Measurements from ENCODE around the gene URB2.
A peak's percentile ranks its signal among the peaks of the same experiment; 100 is the strongest.
"Not testable (repeated sequence)": the region's sequence is repeated elsewhere in the genome, so short reads cannot be mapped to it uniquely, and the experiment has no call there.

The URB2 gene

DNA sequence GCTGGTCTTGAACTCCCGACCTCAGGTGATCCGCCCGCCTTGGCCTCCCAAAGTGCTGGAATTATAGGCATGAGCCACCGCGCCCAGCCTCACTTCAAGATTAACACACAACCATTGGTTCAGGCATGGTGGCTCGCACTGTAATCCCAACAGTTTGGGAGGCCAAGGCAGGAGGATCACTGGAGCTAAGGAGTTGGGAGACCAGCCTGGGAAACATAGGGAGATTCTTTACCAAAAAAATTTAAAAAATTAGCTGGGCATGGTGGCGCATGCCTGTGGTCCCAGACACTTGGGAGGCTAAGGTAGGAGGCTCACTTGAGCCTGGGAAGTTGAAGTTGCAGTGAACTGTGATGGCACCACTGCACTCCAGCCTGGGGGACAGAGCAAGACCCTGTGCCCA lies 30.2 kb upstream of the URB2 start:
- not testable (repeated sequence) for H3K4me3 ChIP-seq (ENCODE audit: low read length); H3K27me3 ChIP-seq (ENCODE audit: control insufficient read depth, insufficient read depth, low read length); H3K9me3 ChIP-seq (replicated peaks; ENCODE audit: low read length); H3K4me2 ChIP-seq (ENCODE audit: low read length); H3K9ac ChIP-seq (ENCODE audit: low read depth, low read length)
- H3K36me3 ChIP-seq (ENCODE audit: insufficient read depth, low read length) = peaks cover 30% of the 10 kb centered on the region
- peaks cover 19% of the 10 kb centered on the region for H3K4me1 ChIP-seq (ENCODE audit: control insufficient read depth, insufficient read depth, low read length)

DNA sequence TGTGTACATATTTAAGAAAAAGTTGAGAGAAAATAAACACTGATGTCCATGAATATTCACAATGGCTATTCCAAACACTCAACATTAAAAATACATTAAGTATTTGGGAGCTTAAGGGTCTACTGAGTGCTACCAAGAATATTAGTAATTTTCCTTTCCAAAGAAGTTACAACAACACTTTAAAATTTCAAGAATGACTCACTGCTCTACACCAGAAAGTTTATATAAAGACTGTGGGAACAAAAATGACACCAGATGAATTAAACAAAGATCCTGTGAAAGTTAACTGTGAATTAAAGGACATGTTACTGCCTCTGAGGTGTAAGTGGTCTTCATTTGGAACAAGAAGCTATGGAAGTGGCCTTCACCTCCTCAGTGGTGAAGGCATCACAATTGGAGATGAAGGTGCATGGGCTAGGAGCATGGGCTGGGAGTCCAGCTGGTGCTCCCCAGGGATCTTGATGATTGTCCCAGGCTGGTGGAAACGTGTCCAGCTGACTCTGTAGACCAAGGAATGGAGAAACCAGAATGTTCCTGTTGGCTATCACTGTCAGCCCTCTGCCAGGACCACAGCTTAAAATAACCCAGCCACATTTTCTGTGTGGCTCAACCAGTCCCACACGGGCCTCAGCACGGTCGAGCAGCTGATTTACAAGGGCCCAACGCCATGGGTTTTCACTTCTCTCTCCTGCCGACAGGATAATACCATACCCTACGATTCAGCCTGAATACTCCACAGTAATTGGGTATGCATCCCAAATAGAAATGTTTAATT lies 28.9 kb upstream of the URB2 start:
- H3K9me3 ChIP-seq (replicated peaks; ENCODE audit: low read length) = no peaks in the 10 kb centered on the region
- H3K4me1 ChIP-seq (ENCODE audit: control insufficient read depth, insufficient read depth, low read length) = peaks cover 19% of the 10 kb centered on the region
- H3K36me3 ChIP-seq (ENCODE audit: insufficient read depth, low read length) = peaks cover 32% of the 10 kb centered on the region
- no peak overlapping the region for H3K4me3 ChIP-seq (ENCODE audit: low read length)
- H3K27me3 ChIP-seq (ENCODE audit: control insufficient read depth, insufficient read depth, low read length) = no peaks in the 10 kb centered on the region
- peak overlapping the region; percentile 50 for H3K4me2 ChIP-seq (ENCODE audit: low read length)
- peak overlapping the region; percentile 8 for H3K9ac ChIP-seq (ENCODE audit: low read depth, low read length)

GRCh38 chr1:229597877-229598276 lies 28.2 kb upstream of the URB2 start:
- H3K36me3 ChIP-seq (ENCODE audit: insufficient read depth, low read length) = peaks cover 39% of the 10 kb centered on the region

DNA sequence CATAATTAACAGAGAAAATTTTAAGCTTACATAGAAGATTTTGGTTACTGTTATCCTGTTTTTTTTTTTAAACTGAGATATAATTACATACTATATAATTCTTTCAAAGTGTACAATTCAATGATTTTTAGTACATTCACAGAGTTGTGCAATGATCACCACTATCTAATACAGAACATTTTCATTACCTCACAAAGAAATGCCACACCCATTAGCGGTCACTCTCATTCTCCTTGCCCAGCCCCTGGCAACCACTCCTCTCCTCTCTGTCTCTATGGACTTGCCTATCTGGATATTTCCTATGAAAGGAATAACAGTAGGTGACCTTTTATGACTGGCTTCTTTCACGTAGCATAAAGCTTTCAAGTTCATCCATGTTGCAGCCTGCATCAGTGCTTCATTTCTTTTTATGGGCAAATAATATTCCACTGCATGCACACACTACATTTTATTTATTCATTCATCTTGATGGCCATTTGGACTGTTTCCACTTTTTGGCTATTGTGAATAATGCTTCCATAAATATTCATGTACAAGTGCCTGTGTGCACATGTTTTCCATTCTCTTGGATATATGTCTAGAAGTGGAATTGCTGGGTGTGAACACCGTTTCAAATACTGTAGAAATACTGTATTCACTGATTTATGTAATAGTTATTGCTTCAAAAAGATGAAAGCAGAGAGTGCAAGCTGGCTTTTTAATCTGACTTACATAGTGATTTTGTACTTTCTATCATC lies 26.7 kb upstream of the URB2 start:
- Histone ChIP-seq H3K9me3 (replicated peaks; ENCODE audit: low read length) (no peaks in the 10 kb centered on the region), H3K9ac (ENCODE audit: low read depth, low read length) (no peak overlapping the region), H3K4me1 (ENCODE audit: control insufficient read depth, insufficient read depth, low read length) (peaks cover 19% of the 10 kb centered on the region), H3K36me3 (ENCODE audit: insufficient read depth, low read length) (peaks cover 38% of the 10 kb centered on the region), H3K4me3 (ENCODE audit: low read length) (no peak overlapping the region), H3K27me3 (ENCODE audit: control insufficient read depth, insufficient read depth, low read length) (no peaks in the 10 kb centered on the region), H3K4me2 (ENCODE audit: low read length) (no peak overlapping the region)

More at GRCh38 chr1:229597877-229598276, 28.2 kb upstream of the URB2 start:
- peaks cover 19% of the 10 kb centered on the region for H3K4me1 ChIP-seq (ENCODE audit: control insufficient read depth, insufficient read depth, low read length)
- peak overlapping the region; percentile 8 for H3K9ac ChIP-seq (ENCODE audit: low read depth, low read length)
- H3K4me2 ChIP-seq (ENCODE audit: low read length) = peak overlapping the region; percentile 50
- H3K4me3 ChIP-seq (ENCODE audit: low read length) = no peak overlapping the region
- no peaks in the 10 kb centered on the region for H3K9me3 ChIP-seq (replicated peaks; ENCODE audit: low read length)
- H3K27me3 ChIP-seq (ENCODE audit: control insufficient read depth, insufficient read depth, low read length) = no peaks in the 10 kb centered on the region

GRCh38 chr1:229600229-229600628 lies 25.8 kb upstream of the URB2 start:
- Histone ChIP-seq H3K9me3 (replicated peaks; ENCODE audit: low read length) (no peaks in the 10 kb centered on the region), H3K4me1 (ENCODE audit: control insufficient read depth, insufficient read depth, low read length) (peaks cover 19% of the 10 kb centered on the region), H3K4me3 (ENCODE audit: low read length) (no peak overlapping the region), H3K9ac (ENCODE audit: low read depth, low read length) (no peak overlapping the region), H3K36me3 (ENCODE audit: insufficient read depth, low read length) (peaks cover 38% of the 10 kb centered on the region), H3K27me3 (ENCODE audit: control insufficient read depth, insufficient read depth, low read length) (no peaks in the 10 kb centered on the region), H3K4me2 (ENCODE audit: low read length) (no peak overlapping the region)

- Histone ChIP-seq H3K9me3 (replicated peaks; ENCODE audit: low read length) (no peaks in the 10 kb centered on the region), H3K36me3 (ENCODE audit: insufficient read depth, low read length) (peaks cover 64% of the 10 kb centered on the region)
Observed at GRCh38 chr1:229603371-229604005, 22.6 kb upstream of the URB2 start.

GRCh38 chr1:229607370-229607769 lies 18.7 kb upstream of the URB2 start:
- no peaks in the 10 kb centered on the region for H3K27me3 ChIP-seq (ENCODE audit: control insufficient read depth, insufficient read depth, low read length)

More at GRCh38 chr1:229603371-229604005, 22.6 kb upstream of the URB2 start:
- Histone ChIP-seq H3K9ac (ENCODE audit: low read depth, low read length) (no peak overlapping the region), H3K27me3 (ENCODE audit: control insufficient read depth, insufficient read depth, low read length) (no peaks in the 10 kb centered on the region), H3K4me1 (ENCODE audit: control insufficient read depth, insufficient read depth, low read length) (no peaks in the 10 kb centered on the region), H3K4me2 (ENCODE audit: low read length) (no peak overlapping the region), H3K4me3 (ENCODE audit: low read length) (no peak overlapping the region)

DNA sequence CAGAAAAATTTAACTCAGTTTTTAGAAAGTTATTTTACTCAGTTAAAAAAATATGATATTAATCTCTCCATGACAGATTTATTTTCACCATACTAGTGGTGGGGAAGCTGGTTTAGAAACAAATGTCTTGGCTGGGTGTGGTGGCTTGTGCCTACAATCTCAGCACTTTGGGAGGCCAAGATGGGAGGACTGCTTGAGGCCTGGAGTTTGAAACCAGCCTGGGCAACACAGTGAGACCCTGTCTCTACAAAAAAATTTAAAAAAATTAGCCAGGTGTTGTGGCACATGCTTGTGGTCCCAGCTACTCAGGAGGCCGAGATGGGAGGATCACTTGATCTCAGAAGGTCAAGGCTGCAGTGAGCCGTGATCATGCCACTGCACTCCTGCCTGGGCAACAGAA lies 17.5 kb upstream of the URB2 start:
- Histone ChIP-seq H3K9me3 (replicated peaks; ENCODE audit: low read length) (no peaks in the 10 kb centered on the region), H3K4me1 (ENCODE audit: control insufficient read depth, insufficient read depth, low read length) (no peaks in the 10 kb centered on the region), H3K27me3 (ENCODE audit: control insufficient read depth, insufficient read depth, low read length) (no peaks in the 10 kb centered on the region), H3K4me3 (ENCODE audit: low read length) (no peak overlapping the region), H3K4me2 (ENCODE audit: low read length) (no peak overlapping the region), H3K9ac (ENCODE audit: low read depth, low read length) (no peak overlapping the region), H3K36me3 (ENCODE audit: insufficient read depth, low read length) (peaks cover 88% of the 10 kb centered on the region)

More at GRCh38 chr1:229607370-229607769, 18.7 kb upstream of the URB2 start:
- H3K36me3 ChIP-seq (ENCODE audit: insufficient read depth, low read length) = peaks cover 85% of the 10 kb centered on the region
- no peak overlapping the region for H3K4me3 ChIP-seq (ENCODE audit: low read length)
- H3K4me2 ChIP-seq (ENCODE audit: low read length) = no peak overlapping the region
- no peaks in the 10 kb centered on the region for H3K9me3 ChIP-seq (replicated peaks; ENCODE audit: low read length)
- H3K4me1 ChIP-seq (ENCODE audit: control insufficient read depth, insufficient read depth, low read length) = no peaks in the 10 kb centered on the region
- H3K9ac ChIP-seq (ENCODE audit: low read depth, low read length) = no peak overlapping the region

- Histone ChIP-seq H3K4me3 (ENCODE audit: low read length) (no peak overlapping the region), H3K36me3 (ENCODE audit: insufficient read depth, low read length) (peaks cover 52% of the 10 kb centered on the region)
Observed at GRCh38 chr1:229613938-229614337, 12.1 kb upstream of the URB2 start.

DNA sequence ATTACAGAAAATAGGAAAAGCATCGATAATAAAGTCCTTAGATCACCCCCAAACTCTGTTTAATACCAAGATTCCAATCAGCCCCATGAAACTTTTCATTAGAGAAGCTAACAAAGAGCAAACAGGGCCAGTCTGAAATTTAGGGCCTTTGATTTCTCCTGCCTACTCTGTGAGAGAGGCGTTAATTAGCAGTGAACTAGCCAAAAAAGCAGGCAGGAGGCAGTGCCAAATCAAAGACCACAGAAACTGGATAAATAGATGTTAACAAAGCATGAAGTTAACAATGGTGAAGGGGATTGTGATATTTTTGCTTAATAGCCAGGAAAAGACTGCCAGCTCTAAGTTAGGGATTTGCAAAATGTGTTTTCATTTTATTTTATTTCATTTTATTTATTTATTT lies 11.3 kb upstream of the URB2 start:
- Histone ChIP-seq H3K9ac (ENCODE audit: low read depth, low read length) (no peak overlapping the region), H3K4me3 (ENCODE audit: low read length) (no peak overlapping the region), H3K4me1 (ENCODE audit: control insufficient read depth, insufficient read depth, low read length) (no peaks in the 10 kb centered on the region), H3K4me2 (ENCODE audit: low read length) (no peak overlapping the region), H3K9me3 (replicated peaks; ENCODE audit: low read length) (no peaks in the 10 kb centered on the region), H3K27me3 (ENCODE audit: control insufficient read depth, insufficient read depth, low read length) (no peaks in the 10 kb centered on the region), H3K36me3 (ENCODE audit: insufficient read depth, low read length) (peaks cover 45% of the 10 kb centered on the region)

More at GRCh38 chr1:229613938-229614337, 12.1 kb upstream of the URB2 start:
- H3K4me1 ChIP-seq (ENCODE audit: control insufficient read depth, insufficient read depth, low read length) = no peaks in the 10 kb centered on the region
- H3K9me3 ChIP-seq (replicated peaks; ENCODE audit: low read length) = no peaks in the 10 kb centered on the region
- H3K27me3 ChIP-seq (ENCODE audit: control insufficient read depth, insufficient read depth, low read length) = no peaks in the 10 kb centered on the region
- no peak overlapping the region for H3K9ac ChIP-seq (ENCODE audit: low read depth, low read length)
- H3K4me2 ChIP-seq (ENCODE audit: low read length) = no peak overlapping the region

DNA sequence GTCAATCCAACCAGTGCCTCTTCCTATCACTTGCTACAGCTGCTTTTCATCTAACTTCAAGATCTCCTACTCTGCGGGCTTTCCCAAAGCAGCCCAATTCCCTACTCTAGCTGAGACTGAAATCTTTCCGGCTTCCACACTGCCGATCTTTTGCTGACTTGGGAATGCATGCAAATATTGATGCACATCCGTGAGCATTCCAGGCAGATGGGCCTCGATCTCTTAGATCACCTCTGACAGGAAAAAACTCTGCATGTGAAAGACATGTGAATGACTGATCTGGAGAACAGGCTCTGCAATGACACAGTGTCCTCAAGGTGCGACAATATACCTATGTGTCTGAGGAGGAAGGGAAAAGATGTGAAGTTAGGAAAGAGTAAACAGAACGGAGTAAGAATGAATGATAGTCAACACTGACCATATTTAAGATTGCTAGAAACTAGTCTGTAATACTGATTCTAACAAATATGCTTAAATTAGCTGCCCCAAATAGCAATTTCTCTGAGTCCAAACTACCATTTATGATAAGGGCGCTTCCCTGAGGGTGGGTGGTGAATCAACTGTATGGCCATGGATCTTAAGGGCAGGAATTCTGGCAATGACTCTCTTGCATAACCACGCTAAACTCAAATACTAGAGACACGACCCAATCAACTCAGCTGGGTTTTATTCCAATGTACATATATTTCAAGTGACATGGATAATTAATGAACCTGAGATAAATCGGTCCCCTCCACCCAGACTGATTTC lies 8.5 kb upstream of the URB2 start:
- no peaks in the 10 kb centered on the region for H3K27me3 ChIP-seq (ENCODE audit: control insufficient read depth, insufficient read depth, low read length)
- H3K9me3 ChIP-seq (replicated peaks; ENCODE audit: low read length) = no peaks in the 10 kb centered on the region
- peaks cover 17% of the 10 kb centered on the region for H3K36me3 ChIP-seq (ENCODE audit: insufficient read depth, low read length)
- no peak overlapping the region for H3K4me2 ChIP-seq (ENCODE audit: low read length)
- H3K4me3 ChIP-seq (ENCODE audit: low read length) = no peak overlapping the region
- no peak overlapping the region for H3K9ac ChIP-seq (ENCODE audit: low read depth, low read length)
- peaks cover 14% of the 10 kb centered on the region for H3K4me1 ChIP-seq (ENCODE audit: control insufficient read depth, insufficient read depth, low read length)
